Measurements from ENCODE around the gene TFB1M.

The TFB1M gene

DNA sequence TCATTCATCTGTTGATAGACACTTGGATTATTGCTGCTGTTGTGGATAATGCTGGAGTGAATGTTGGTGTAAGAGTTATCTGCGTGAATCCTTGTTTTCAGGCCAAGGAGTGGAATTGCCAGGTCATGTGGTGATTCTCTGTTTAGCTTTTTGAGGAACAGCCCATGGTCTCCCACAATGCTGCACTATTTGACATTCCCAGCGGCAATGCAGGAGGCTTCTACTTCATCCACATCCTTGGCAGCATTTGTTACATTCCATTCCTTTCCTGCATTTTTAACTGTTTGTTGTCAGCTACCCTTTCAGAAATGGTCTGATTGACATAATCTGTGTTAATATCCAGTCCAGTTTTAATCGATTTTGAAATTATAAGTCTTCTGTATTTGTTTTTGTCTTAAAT is 102.2 kb downstream of the TFB1M start:
- H3K4me3 ChIP-seq (ENCODE audit: low read length): no peak overlapping the region
- TF ChIP-seq ZNF274 (IDR thresholded peaks at IDR 0.05; ENCODE audit: low read depth, low read length): no peak

- no peak for TF ChIP-seq ZNF274 (IDR thresholded peaks at IDR 0.05; ENCODE audit: low read depth, low read length)
- H3K4me3 ChIP-seq (ENCODE audit: low read length): no peak overlapping the region
Observed at GRCh38 chr6:155207223-155207622, 107.1 kb downstream of the TFB1M start.

All from GM08714 (cell line).